Endothelial cell of umbilical vein (primary cell): ENCODE measurements around the gene VIPR1.

ENCODE experiments used
- CTCF ChIP-seq, 2 donors: IDR thresholded peaks; 1 replicate in 1 of 2; 2 replicates in 1 of 2; pipeline ENCODE4 v1.5.1; 2011; ENCODE audit warnings: low read length in 2 of 2, mild to moderate bottlenecking in 2 of 2, moderate library complexity in 2 of 2, control low read depth in 1 of 2, inconsistent platforms in 1 of 2, low read depth in 1 of 2; ENCODE audit not compliant: insufficient read depth in 1 of 2; ENCODE audit errors: extremely low read depth in 1 of 2
- EZH2 ChIP-seq: IDR thresholded peaks from 2 replicates; pipeline ENCODE4 v1.6.1; 2012; ENCODE audit warnings: borderline replicate concordance, low read depth, mild to moderate bottlenecking, moderate library complexity, low read length, inconsistent platforms; ENCODE audit not compliant: severe bottlenecking
- FOS ChIP-seq: IDR thresholded peaks from 2 replicates; pipeline ENCODE4 v1.6.1; 2011; ENCODE audit warnings: mild to moderate bottlenecking, low read length, moderate library complexity, borderline replicate concordance; ENCODE audit not compliant: insufficient read depth
- GATA2 ChIP-seq: IDR thresholded peaks from 2 replicates; pipeline ENCODE4 v1.7.0; 2011; ENCODE audit warnings: low read depth, mild to moderate bottlenecking, moderate library complexity, mixed read lengths, low read length; ENCODE audit not compliant: insufficient read length, insufficient read depth
- JUN ChIP-seq: IDR thresholded peaks from 2 replicates; pipeline ENCODE4 v1.6.1; 2011; ENCODE audit warnings: borderline replicate concordance, low read depth; ENCODE audit not compliant: insufficient read length, insufficient read depth
- MAX ChIP-seq: IDR thresholded peaks from 2 replicates; pipeline ENCODE4 v1.6.1; 2011; ENCODE audit not compliant: insufficient read depth, insufficient read length
- POLR2A ChIP-seq: IDR thresholded peaks from 2 replicates; pipeline ENCODE4 v1.6.1; 2012; ENCODE audit warnings: low read depth, mild to moderate bottlenecking, control low read depth, low read length
- POLR2AphosphoS5 ChIP-seq: IDR thresholded peaks from 2 replicates; pipeline ENCODE4 v1.6.1; 2012; ENCODE audit warnings: low read depth, mild to moderate bottlenecking, control low read depth, low read length, moderate library complexity; ENCODE audit not compliant: insufficient read depth

GRCh38 chr3:42498034-42498433 lies 4.4 kb upstream of the VIPR1 start:
- TF ChIP-seq CTCF (IDR thresholded peaks at IDR 0.05; ENCODE audit: extremely low read depth in 1 of 2, insufficient read depth in 1 of 2, low read depth in 1 of 2, low read length in 2 of 2) (no peak), POLR2A (no peak), MAX (no peak), GATA2 (no peak), POLR2AphosphoS5 (no peak), EZH2 (no peak), FOS (no peak), JUN (no peak)
